CD14-positive monocyte (primary cell): Measurements from ENCODE around the gene DTD1. TPM values are rescaled to one million over a fixed set of nuclear protein-coding genes. Genes with fewer than 3 reads are reported as not detected.

Experiments used
- DNase-seq, 3 donors: peaks; one replicate each; pipeline ENCODE4 v3.0.0-alpha.2; 2011 to 2022
- H2AFZ ChIP-seq: 2 replicates; pipeline ENCODE4 v1.6.0; 2012; ENCODE audit warnings: mild to moderate bottlenecking, low read depth, low read length, inconsistent platforms; ENCODE audit not compliant: insufficient read depth, poor library complexity, severe bottlenecking
- H3K27ac ChIP-seq, 2 donors: 1 replicate in 1 of 2; 2 replicates in 1 of 2; pipeline ENCODE4 v1.5.1; 2012 to 2013; ENCODE audit warnings: low read length in 2 of 2, control low read depth in 1 of 2, inconsistent platforms in 1 of 2, low read depth in 1 of 2, mild to moderate bottlenecking in 1 of 2
- H3K27me3 ChIP-seq, 2 donors: one replicate each; pipeline versions ENCODE4 v1.6.0 to v1.6.1; 2011 to 2013; ENCODE audit warnings: low read length in 2 of 2; ENCODE audit not compliant: control insufficient read depth in 2 of 2, insufficient read depth in 2 of 2
- H3K36me3 ChIP-seq, 2 donors: replicated peaks in 1 of 2; 1 replicate in 1 of 2; 2 replicates in 1 of 2; pipeline versions ENCODE4 v1.5.1 to v1.6.1; 2012 to 2013; ENCODE audit warnings: low read length in 2 of 2, control low read depth in 1 of 2, inconsistent platforms in 1 of 2, mild to moderate bottlenecking in 1 of 2; ENCODE audit not compliant: insufficient read depth in 2 of 2, control insufficient read depth in 1 of 2
- H3K4me1 ChIP-seq, 2 donors: 1 replicate in 1 of 2; 2 replicates in 1 of 2; pipeline versions ENCODE4 v1.5.1 to v1.6.1; 2012 to 2013; ENCODE audit warnings: low read length in 2 of 2, control low read depth in 1 of 2, inconsistent platforms in 1 of 2, mild to moderate bottlenecking in 1 of 2, moderate library complexity in 1 of 2; ENCODE audit not compliant: insufficient read depth in 2 of 2, control insufficient read depth in 1 of 2
- H3K4me2 ChIP-seq: replicated peaks from 2 replicates; pipeline ENCODE3; 2012; ENCODE audit warnings: low read length, moderate library complexity, mild to moderate bottlenecking; ENCODE audit not compliant: poor library complexity, severe bottlenecking; ENCODE audit errors: extremely low read depth
- H3K4me3 ChIP-seq, 3 experiments: fragments of 200-600 bp in 1 of 3; sonication (generic) in 1 of 3; replicated peaks in 1 of 3; 1 replicate in 2 of 3; 2 replicates in 1 of 3; pipeline ENCODE4 v1.5.1; 2011 to 2013; ENCODE audit warnings: low read length in 3 of 3, mild to moderate bottlenecking in 3 of 3, control low read depth in 2 of 3, low read depth in 2 of 3, inconsistent platforms in 1 of 3, moderate library complexity in 1 of 3
- H3K79me2 ChIP-seq: 2 replicates; pipeline ENCODE4 v1.6.0; 2012; ENCODE audit warnings: mild to moderate bottlenecking, control low read depth, inconsistent platforms, low read length, moderate library complexity; ENCODE audit not compliant: insufficient read depth
- H3K9ac ChIP-seq: 2 replicates; pipeline ENCODE4 v1.6.0; 2017; ENCODE audit warnings: low read length, mild to moderate bottlenecking; ENCODE audit not compliant: insufficient read depth, poor library complexity, severe bottlenecking
- H3K9me3 ChIP-seq, 2 donors: replicated peaks in 1 of 2; 1 replicate in 1 of 2; 2 replicates in 1 of 2; pipeline versions ENCODE4 v1.5.1 to v1.6.1; 2012 to 2013; ENCODE audit warnings: low read length in 2 of 2, control low read depth in 1 of 2; ENCODE audit not compliant: control insufficient read depth in 1 of 2, insufficient read depth in 1 of 2
- H4K20me1 ChIP-seq: 2 replicates; pipeline ENCODE4 v1.6.0; 2012; ENCODE audit warnings: mild to moderate bottlenecking, low read length, control low read depth, moderate library complexity; ENCODE audit not compliant: insufficient read depth
- H3K27ac Mint-ChIP-seq, 7 donors: one replicate each; pipeline ENCODE4 v1.8.0; 2020; ENCODE audit warnings: mild to moderate bottlenecking in 7 of 7, mixed read lengths in 7 of 7, moderate library complexity in 6 of 7, inconsistent platforms in 2 of 7
- H3K27me3 Mint-ChIP-seq, 3 donors: one replicate each; pipeline ENCODE4 v1.8.0; 2021 to 2022; ENCODE audit warnings: low read depth in 3 of 3, mild to moderate bottlenecking in 3 of 3, mixed read lengths in 3 of 3, moderate library complexity in 3 of 3, inconsistent platforms in 1 of 3
- H3K36me3 Mint-ChIP-seq, 2 donors: one replicate each; pipeline ENCODE4 v1.8.0; 2020; ENCODE audit warnings: mixed read lengths in 2 of 2, inconsistent platforms in 1 of 2, mild to moderate bottlenecking in 1 of 2
- H3K4me1 Mint-ChIP-seq: one replicate; pipeline ENCODE4 v1.8.0; 2020; ENCODE audit warnings: mild to moderate bottlenecking, mixed read lengths
- H3K4me3 Mint-ChIP-seq, 2 donors: one replicate each; pipeline ENCODE4 v1.8.0; 2020; ENCODE audit warnings: mild to moderate bottlenecking in 2 of 2, mixed read lengths in 2 of 2, moderate library complexity in 1 of 2
- H3K9me3 Mint-ChIP-seq, 7 donors: one replicate each; pipeline ENCODE4 v1.8.0; 2020 to 2022; ENCODE audit warnings: mixed read lengths in 7 of 7, mild to moderate bottlenecking in 6 of 7, moderate library complexity in 6 of 7, inconsistent platforms in 2 of 7
- CTCF ChIP-seq: fragments of 200-600 bp; IDR thresholded peaks from one replicate; pipeline ENCODE4 v1.8.0; 2022; ENCODE audit warnings: antibody characterized with exemption, mild to moderate bottlenecking
- WGBS: methylation state at CpG from one replicate; pipeline ENCODE4 v1.1.5; 2013; ENCODE audit warnings: missing lambda C conversion rate; ENCODE audit not compliant: insufficient coverage; 5-methylcytosine and 5-hydroxymethylcytosine counted together
- intact Hi-C, 2 donors: fragments of 100-400 bp; cut with micrococcal nuclease; formaldehyde crosslinking; loops; one replicate each; pipeline versions ENCODE4 v1.15.0 to v1.15.1; 2023
- polyA plus RNA-seq, 3 donors: library from polyadenylated mRNA; depleted of rRNA in 1 of 3; unstranded in 2 of 3; stranded (reverse) in 1 of 3; fragments of 300-500 nt in 2 of 3; fragments of >200 nt in 1 of 3; fragmentation: Illumina TruSeq in 2 of 3; gene quantifications; 1 replicate in 2 of 3; 2 replicates in 1 of 3; pipeline ENCODE4 v1.2.3, GENCODE V29; 2012 to 2021

The DTD1 gene
- polyA plus RNA-seq, 3 donors = 18.8 to 33.6 (median 26.3) TPM

DNA sequence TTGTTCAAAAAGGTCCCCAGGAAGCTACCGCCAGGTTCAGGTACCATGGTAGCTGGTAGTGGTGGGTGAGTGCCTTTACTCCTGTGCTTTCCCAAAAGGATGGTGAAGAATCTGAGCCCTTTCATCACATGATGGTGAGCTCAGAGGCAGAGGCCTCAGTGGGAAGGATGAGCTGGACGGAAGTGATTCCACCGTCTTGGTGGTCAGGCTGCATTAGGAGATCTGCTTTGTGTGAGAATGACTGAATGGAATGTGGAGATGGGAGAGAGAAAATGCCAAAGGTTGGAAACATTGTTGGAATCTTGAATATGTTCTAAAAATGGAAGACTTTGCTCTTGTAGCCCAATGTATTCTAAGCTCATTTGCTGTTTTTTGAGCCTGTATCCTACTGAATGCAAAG lies 117.6 kb downstream of the DTD1 start:
- H3K4me3 Mint-ChIP-seq = no peak overlapping the region
- no peak overlapping the region for H3K27ac ChIP-seq
- H3K27me3 ChIP-seq = no peaks in the 10 kb centered on the region
- no peak overlapping the region for H3K4me3 ChIP-seq
- 97% methylated on average over 3 of the region's 3 CpGs for WGBS
- H4K20me1 ChIP-seq = no peaks in the 10 kb centered on the region
- H3K4me1 ChIP-seq = peaks cover 11 to 16% of the 10 kb centered on the region in 2 donors
- H2AFZ ChIP-seq = no peak overlapping the region
- H3K4me1 Mint-ChIP-seq = peaks cover 25% of the 10 kb centered on the region
- intact Hi-C loops = no loop called here
- peaks cover 0 to 6% of the 10 kb centered on the region in 2 donors for H3K36me3 Mint-ChIP-seq
- H3K9ac ChIP-seq = no peak overlapping the region
- no peak for DNase-seq
- peaks cover 0 to 5% (median 0%) of the 10 kb centered on the region in 7 donors for H3K9me3 Mint-ChIP-seq
- H3K79me2 ChIP-seq = no peaks in the 10 kb centered on the region
- no peaks in the 10 kb centered on the region for H3K9me3 ChIP-seq
- no peak overlapping the region for H3K4me2 ChIP-seq
- H3K36me3 ChIP-seq = no peaks in the 10 kb centered on the region
- no peak overlapping the region for H3K27ac Mint-ChIP-seq
- H3K27me3 Mint-ChIP-seq = no peaks in the 10 kb centered on the region
- TF ChIP-seq CTCF = no peak

GRCh38 chr20:18705910-18706309 lies 118.1 kb downstream of the DTD1 start:
- Histone ChIP-seq H2AFZ (no peak overlapping the region), H3K27me3 (no peaks in the 10 kb centered on the region), H3K27ac (no peak overlapping the region), H3K4me1 (peaks cover 11 to 16% of the 10 kb centered on the region in 2 donors), H4K20me1 (no peaks in the 10 kb centered on the region), H3K9me3 (no peaks in the 10 kb centered on the region), H3K79me2 (no peaks in the 10 kb centered on the region), H3K9ac (no peak overlapping the region), H3K4me2 (no peak overlapping the region), H3K36me3 (no peaks in the 10 kb centered on the region), H3K4me3 (no peak overlapping the region)
- Mint-ChIP-seq H3K9me3 (peaks cover 0 to 5% (median 0%) of the 10 kb centered on the region in 7 donors), H3K4me3 (no peak overlapping the region), H3K36me3 (peaks cover 0 to 6% of the 10 kb centered on the region in 2 donors), H3K4me1 (peaks cover 25% of the 10 kb centered on the region), H3K27ac (no peak overlapping the region), H3K27me3 (no peaks in the 10 kb centered on the region)
- no peak for TF ChIP-seq CTCF
- no peak for DNase-seq
- intact Hi-C loops = no loop called here
- WGBS = no CpG with 5 or more reads among the region's 2 CpGs
